ENCODE measurements around the gene ITGB1. TPM values are rescaled to one million over a fixed set of nuclear protein-coding genes. Genes with fewer than 3 reads are reported as not detected.

The ITGB1 gene
- total RNA-seq, 1 donor from 2014 or later: 193 TPM

GRCh38 chr10:32954545-32955298 is 3.3 kb downstream of the ITGB1 start:
- Histone ChIP-seq H3K9me3 (no peaks in the 10 kb centered on the region), H3K4me3 (peak overlapping the region; percentile 35 to 86), H3K36me3 (no peaks in the 10 kb centered on the region), H3K4me1 (peaks cover 81% of the 10 kb centered on the region), H3K27me3 (no peaks in the 10 kb centered on the region), H3K27ac (peak overlapping the region; percentile 92)
- no peak for DNase-seq (ENCODE audit: extremely low spot score in 2 of 2)
- intact Hi-C loops (cut with DNase I): no loop called here
- TF ChIP-seq POLR2AphosphoS5 (IDR thresholded peaks at IDR 0.05; ENCODE audit: insufficient read depth in 1 of 2, low read depth in 1 of 2) (no peak), POLR2A (IDR thresholded peaks at IDR 0.05) (no peak)
- TF ChIP-seq, protein P1, sequence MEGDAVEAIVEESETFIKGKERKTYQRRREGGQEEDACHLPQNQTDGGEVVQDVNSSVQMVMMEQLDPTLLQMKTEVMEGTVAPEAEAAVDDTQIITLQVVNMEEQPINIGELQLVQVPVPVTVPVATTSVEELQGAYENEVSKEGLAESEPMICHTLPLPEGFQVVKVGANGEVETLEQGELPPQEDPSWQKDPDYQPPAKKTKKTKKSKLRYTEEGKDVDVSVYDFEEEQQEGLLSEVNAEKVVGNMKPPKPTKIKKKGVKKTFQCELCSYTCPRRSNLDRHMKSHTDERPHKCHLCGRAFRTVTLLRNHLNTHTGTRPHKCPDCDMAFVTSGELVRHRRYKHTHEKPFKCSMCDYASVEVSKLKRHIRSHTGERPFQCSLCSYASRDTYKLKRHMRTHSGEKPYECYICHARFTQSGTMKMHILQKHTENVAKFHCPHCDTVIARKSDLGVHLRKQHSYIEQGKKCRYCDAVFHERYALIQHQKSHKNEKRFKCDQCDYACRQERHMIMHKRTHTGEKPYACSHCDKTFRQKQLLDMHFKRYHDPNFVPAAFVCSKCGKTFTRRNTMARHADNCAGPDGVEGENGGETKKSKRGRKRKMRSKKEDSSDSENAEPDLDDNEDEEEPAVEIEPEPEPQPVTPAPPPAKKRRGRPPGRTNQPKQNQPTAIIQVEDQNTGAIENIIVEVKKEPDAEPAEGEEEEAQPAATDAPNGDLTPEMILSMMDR (IDR thresholded peaks at IDR 0.05): no peak

GRCh38 chr10:32954080-32954479 is 4.0 kb downstream of the ITGB1 start:
- Histone ChIP-seq H3K4me3 (no peak overlapping the region), H3K4me1 (peaks cover 81% of the 10 kb centered on the region), H3K9me3 (no peaks in the 10 kb centered on the region), H3K27me3 (no peaks in the 10 kb centered on the region), H3K36me3 (no peaks in the 10 kb centered on the region), H3K27ac (peak overlapping the region; percentile 92)
- intact Hi-C loops (cut with DNase I): no loop called here
- TF ChIP-seq POLR2A (IDR thresholded peaks at IDR 0.05): no peak
- TF ChIP-seq, protein P1 (IDR thresholded peaks at IDR 0.05): no peak
- TF ChIP-seq POLR2AphosphoS5 (IDR thresholded peaks at IDR 0.05; ENCODE audit: insufficient read depth in 1 of 2, low read depth in 1 of 2): no peak
- no peak for DNase-seq (ENCODE audit: extremely low spot score in 2 of 2)

DNA sequence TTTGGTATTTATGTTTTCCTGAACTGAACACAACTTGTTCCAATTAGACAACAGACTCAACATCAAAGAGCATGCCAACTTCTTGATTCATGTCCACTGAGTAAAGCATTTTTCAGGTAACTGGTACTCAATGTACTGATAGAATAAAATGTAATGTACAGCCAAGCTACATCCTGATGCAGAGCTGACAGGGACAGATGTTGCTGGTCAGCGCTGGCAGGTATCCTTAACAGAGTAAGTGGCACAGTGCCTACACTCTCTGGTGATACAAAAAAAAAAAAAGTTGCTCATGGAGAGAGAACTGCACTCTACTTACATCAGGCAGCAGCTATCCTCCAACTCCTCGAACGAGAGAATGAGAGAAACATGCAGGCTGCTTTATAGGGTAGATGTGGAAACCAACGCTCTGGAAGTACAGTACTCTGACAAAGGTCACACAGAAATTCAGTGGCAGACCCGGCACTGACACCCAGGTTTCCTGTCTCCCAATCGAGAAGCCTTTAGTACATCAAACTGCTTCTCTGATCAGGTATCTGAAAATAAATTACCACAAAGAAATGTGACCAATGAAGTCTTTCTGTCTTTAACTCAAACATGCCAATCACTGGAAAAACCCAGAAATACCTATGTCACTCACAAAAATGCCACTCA is 4.6 kb downstream of the ITGB1 start:
- no peaks in the 10 kb centered on the region for H3K36me3 ChIP-seq
- TF ChIP-seq POLR2A (IDR thresholded peaks at IDR 0.05): no peak
- TF ChIP-seq, protein P1 (IDR thresholded peaks at IDR 0.05): no peak
- no peak for TF ChIP-seq POLR2AphosphoS5 (IDR thresholded peaks at IDR 0.05; ENCODE audit: insufficient read depth in 1 of 2, low read depth in 1 of 2)
- H3K27me3 ChIP-seq: no peaks in the 10 kb centered on the region
- no peaks in the 10 kb centered on the region for H3K9me3 ChIP-seq
- H3K4me3 ChIP-seq: no peak overlapping the region
- H3K4me1 ChIP-seq: peaks cover 86% of the 10 kb centered on the region
- no peak for DNase-seq (ENCODE audit: extremely low spot score in 2 of 2)
- intact Hi-C loops (cut with DNase I): no loop called here
- peak overlapping the region; percentile 18 for H3K27ac ChIP-seq

DNA sequence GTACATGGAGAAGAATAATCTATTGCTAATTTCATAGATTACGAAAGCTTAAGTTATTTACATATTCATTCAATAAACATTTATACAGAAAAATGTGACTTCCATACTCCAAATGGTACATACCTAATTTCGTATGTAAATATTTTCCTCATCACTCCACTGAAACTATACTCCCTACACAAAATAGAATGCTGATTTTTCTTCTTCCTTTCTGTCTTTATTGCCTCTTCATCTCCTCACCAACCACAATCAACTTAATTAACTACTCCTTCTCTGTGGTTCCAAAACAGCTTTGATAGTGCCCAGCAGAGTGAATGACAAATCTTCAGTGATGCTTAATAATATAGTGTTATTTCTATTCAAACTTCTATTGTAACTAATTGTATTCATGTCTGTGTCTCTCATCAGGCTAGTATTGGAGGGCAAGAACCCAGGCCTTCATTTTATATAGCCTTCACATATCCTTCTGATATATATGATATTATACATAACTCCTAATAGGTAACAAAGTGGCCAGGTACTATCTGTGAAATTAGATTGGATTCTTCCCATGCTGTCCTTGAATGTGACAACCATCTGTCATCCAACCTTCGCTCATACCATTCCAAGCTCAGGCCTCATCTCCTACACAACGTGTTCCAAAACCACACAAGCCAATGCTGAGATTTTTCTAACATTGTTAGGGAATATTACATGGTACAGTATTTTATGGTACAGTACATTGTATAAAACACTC is 5.3 kb downstream of the ITGB1 start:
- Histone ChIP-seq H3K27me3 (no peaks in the 10 kb centered on the region), H3K27ac (peak overlapping the region; percentile 10), H3K9me3 (no peaks in the 10 kb centered on the region), H3K36me3 (no peaks in the 10 kb centered on the region), H3K4me1 (peaks cover 93% of the 10 kb centered on the region), H3K4me3 (no peak overlapping the region)
- intact Hi-C loops (cut with DNase I): no loop called here
- TF ChIP-seq POLR2A (IDR thresholded peaks at IDR 0.05) (no peak), POLR2AphosphoS5 (IDR thresholded peaks at IDR 0.05; ENCODE audit: insufficient read depth in 1 of 2, low read depth in 1 of 2) (no peak)
- TF ChIP-seq, protein P1 (IDR thresholded peaks at IDR 0.05): no peak
- no peak for DNase-seq (ENCODE audit: extremely low spot score in 2 of 2)
